ENCODE measurements around the gene DNMT3L.

The DNMT3L gene

GRCh38 chr21:44261675-44262295 is at the start of gene DNMT3L:
TSS of gene DNMT3L (minus strand) at chr21:44261897. CDS start at chr21:44261259, 638 bp downstream.
- no peak for DNase-seq (ENCODE audit: extremely low read depth, insufficient read length)
- H3K36me3 ChIP-seq (ENCODE audit: control insufficient read depth, insufficient read depth, low read length): no peaks in the 10 kb centered on the region
- no peak within 1 kb of the TSS for H3K4me3 ChIP-seq (replicated peaks; ENCODE audit: low read depth, low read length)
- TF ChIP-seq CTCF (IDR thresholded peaks at IDR 0.05; ENCODE audit: insufficient read depth, low read length, poor library complexity, severe bottlenecking): no peak
- H3K27me3 ChIP-seq (replicated peaks; ENCODE audit: control insufficient read depth, insufficient read depth, low read length): no peaks in the 10 kb centered on the region

GRCh38 chr21:44310628-44311507 is 49.2 kb upstream of the DNMT3L start:
- H3K36me3 ChIP-seq (ENCODE audit: control insufficient read depth, insufficient read depth, low read length): peaks cover 56% of the 10 kb centered on the region

GRCh38 chr21:44306936-44307704 is 45.4 kb upstream of the DNMT3L start:
- DNase-seq (ENCODE audit: extremely low read depth, insufficient read length): no peak
- no peak for TF ChIP-seq CTCF (IDR thresholded peaks at IDR 0.05; ENCODE audit: insufficient read depth, low read length, poor library complexity, severe bottlenecking)
- Histone ChIP-seq H3K4me3 (replicated peaks; ENCODE audit: low read depth, low read length) (no peak overlapping the region), H3K36me3 (ENCODE audit: control insufficient read depth, insufficient read depth, low read length) (peaks cover 38% of the 10 kb centered on the region), H3K27me3 (replicated peaks; ENCODE audit: control insufficient read depth, insufficient read depth, low read length) (no peaks in the 10 kb centered on the region)

More at GRCh38 chr21:44310628-44311507, 49.2 kb upstream of the DNMT3L start:
- H3K27me3 ChIP-seq (replicated peaks; ENCODE audit: control insufficient read depth, insufficient read depth, low read length): no peaks in the 10 kb centered on the region
- no peak for DNase-seq (ENCODE audit: extremely low read depth, insufficient read length)
- no peak overlapping the region for H3K4me3 ChIP-seq (replicated peaks; ENCODE audit: low read depth, low read length)
- TF ChIP-seq CTCF (IDR thresholded peaks at IDR 0.05; ENCODE audit: insufficient read depth, low read length, poor library complexity, severe bottlenecking): peak; percentile 21

- Histone ChIP-seq H3K36me3 (ENCODE audit: control insufficient read depth, insufficient read depth, low read length) (peaks cover 28% of the 10 kb centered on the region), H3K27me3 (replicated peaks; ENCODE audit: control insufficient read depth, insufficient read depth, low read length) (no peaks in the 10 kb centered on the region), H3K4me3 (replicated peaks; ENCODE audit: low read depth, low read length) (no peak overlapping the region)
- no peak for DNase-seq (ENCODE audit: extremely low read depth, insufficient read length)
- no peak for TF ChIP-seq CTCF (IDR thresholded peaks at IDR 0.05; ENCODE audit: insufficient read depth, low read length, poor library complexity, severe bottlenecking)
Observed at GRCh38 chr21:44305691-44306090, 44.0 kb upstream of the DNMT3L start.

- DNase-seq (ENCODE audit: extremely low read depth, insufficient read length): no peak
- peak; percentile 62 for TF ChIP-seq CTCF (IDR thresholded peaks at IDR 0.05; ENCODE audit: insufficient read depth, low read length, poor library complexity, severe bottlenecking)
- Histone ChIP-seq H3K27me3 (replicated peaks; ENCODE audit: control insufficient read depth, insufficient read depth, low read length) (no peaks in the 10 kb centered on the region), H3K36me3 (ENCODE audit: control insufficient read depth, insufficient read depth, low read length) (peaks cover 25% of the 10 kb centered on the region), H3K4me3 (replicated peaks; ENCODE audit: low read depth, low read length) (no peak overlapping the region)
Observed at GRCh38 chr21:44304877-44305293, 43.2 kb upstream of the DNMT3L start.

Measured in GM06990 (cell line).